ENCODE results near the gene MYH7B.

The MYH7B gene

GRCh38 chr20:34976286-34976685 lies 20.6 kb downstream of the MYH7B start:
- DNase-seq: no peak

- no peak for DNase-seq
These were observed 21.9 kb downstream of the MYH7B start for GRCh38 chr20:34977365-34978091.

- DNase-seq: no peak
These were observed 22.6 kb downstream of the MYH7B start for GRCh38 chr20:34978092-34978744.

- DNase-seq: no peak
These were observed 23.9 kb downstream of the MYH7B start for GRCh38 chr20:34979366-34980153.

- no peak for DNase-seq
These were observed 25.0 kb downstream of the MYH7B start for GRCh38 chr20:34980543-34981233.

GRCh38 chr20:34982270-34983088 lies 26.8 kb downstream of the MYH7B start:
- DNase-seq: no peak

GRCh38 chr20:34983089-34983820 lies 27.6 kb downstream of the MYH7B start:
- no peak for DNase-seq

GRCh38 chr20:34983995-34984735 lies 28.5 kb downstream of the MYH7B start:
- DNase-seq: no peak

- DNase-seq: no peak
These were observed 29.1 kb downstream of the MYH7B start for GRCh38 chr20:34984756-34985261.

- no peak for DNase-seq
These were observed 30.0 kb downstream of the MYH7B start for GRCh38 chr20:34985461-34986310.

- no peak for DNase-seq
These were observed 30.9 kb downstream of the MYH7B start for GRCh38 chr20:34986311-34987287.

- DNase-seq: no peak
These were observed 31.9 kb downstream of the MYH7B start for GRCh38 chr20:34987288-34988190.

- no peak for DNase-seq
These were observed 32.5 kb downstream of the MYH7B start for GRCh38 chr20:34988191-34988540.

GRCh38 chr20:34989118-34989517 lies 33.5 kb downstream of the MYH7B start:
- DNase-seq: no peak

- DNase-seq: no peak
These were observed 34.0 kb downstream of the MYH7B start for GRCh38 chr20:34989670-34990069.

GRCh38 chr20:34990231-34990630 lies 34.6 kb downstream of the MYH7B start:
- DNase-seq: no peak
